T-helper 1 cell treated with Interleukin-12 subunit alpha and Interleukin-12 subunit beta and Interleukin-4 antibody, amounts not matched to agents 30 μg/mL and 1 μg/mL, for 36 hours (primary cell): ENCODE results near the gene PPM1L.

ENCODE experiments used
- H3K27ac Mint-ChIP-seq: one replicate; pipeline ENCODE4 v1.8.0; 2021; ENCODE audit warnings: mild to moderate bottlenecking, mixed read lengths
- H3K27me3 Mint-ChIP-seq: one replicate; pipeline ENCODE4 v1.8.0; 2021; ENCODE audit warnings: low read depth, mixed read lengths
- H3K36me3 Mint-ChIP-seq: one replicate; pipeline ENCODE4 v1.8.0; 2021; ENCODE audit warnings: low read depth, mixed read lengths
- H3K4me1 Mint-ChIP-seq: one replicate; pipeline ENCODE4 v1.8.0; 2021; ENCODE audit warnings: low read depth, mixed read lengths
- H3K4me3 Mint-ChIP-seq: one replicate; pipeline ENCODE4 v1.8.0; 2021; ENCODE audit warnings: mild to moderate bottlenecking, moderate library complexity, mixed read lengths
- H3K9me3 Mint-ChIP-seq: one replicate; pipeline ENCODE4 v1.8.0; 2021; ENCODE audit warnings: mixed read lengths

PPM1L gene

DNA sequence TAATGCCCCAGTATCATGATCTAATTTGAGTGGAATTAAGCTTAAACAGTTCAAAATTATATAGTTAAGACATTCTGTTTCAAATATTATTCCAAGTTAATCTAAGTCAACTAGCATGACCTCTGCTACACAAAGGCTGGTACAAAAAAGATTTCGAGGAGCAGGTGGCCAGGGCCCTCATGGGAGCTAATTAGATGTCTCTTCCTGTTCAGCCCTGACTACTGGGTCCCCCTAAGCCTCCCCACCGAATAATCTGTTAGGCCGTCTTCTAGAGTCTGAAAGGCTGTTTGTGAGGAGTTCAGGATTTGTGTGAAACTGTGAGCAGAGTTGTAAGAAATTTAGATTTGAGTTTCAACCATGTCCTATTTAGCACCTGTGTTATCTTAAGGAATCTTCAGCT lies 75.4 kb downstream of the PPM1L start:
- H3K27ac Mint-ChIP-seq: no peak overlapping the region
- no peaks in the 10 kb centered on the region for H3K27me3 Mint-ChIP-seq
- H3K9me3 Mint-ChIP-seq: no peaks in the 10 kb centered on the region
- no peaks in the 10 kb centered on the region for H3K36me3 Mint-ChIP-seq
- H3K4me1 Mint-ChIP-seq: no peaks in the 10 kb centered on the region
- no peak overlapping the region for H3K4me3 Mint-ChIP-seq

DNA sequence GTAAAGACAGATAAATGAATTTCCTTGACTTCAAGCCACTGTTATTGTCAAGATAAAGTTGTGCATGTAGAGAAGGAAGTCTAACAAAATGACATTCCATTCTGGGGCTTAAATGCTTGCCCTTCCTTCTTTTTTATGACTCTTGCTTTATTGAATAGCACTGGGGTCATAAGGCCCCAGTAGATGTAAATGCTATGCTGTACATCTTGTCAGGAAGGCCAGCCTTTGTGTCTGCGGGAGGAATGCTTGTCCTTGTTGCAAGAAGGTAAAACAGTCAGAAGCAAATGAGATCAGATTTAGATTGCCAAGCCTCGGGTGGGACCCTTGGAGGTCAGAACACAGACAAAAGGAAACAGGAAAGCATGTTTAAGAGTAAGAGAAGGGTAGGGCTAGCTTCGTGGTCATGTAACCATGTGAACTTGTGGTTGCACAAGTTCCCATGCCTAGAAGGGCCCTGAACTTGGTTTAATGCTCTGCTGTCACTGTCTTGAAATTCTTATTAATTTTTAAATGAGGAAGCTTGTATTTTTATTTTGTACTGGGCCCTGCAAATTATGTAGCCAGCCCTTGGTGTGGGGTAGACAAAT lies 81.5 kb downstream of the PPM1L start:
- H3K4me3 Mint-ChIP-seq: no peak overlapping the region
- no peaks in the 10 kb centered on the region for H3K27me3 Mint-ChIP-seq
- no peaks in the 10 kb centered on the region for H3K9me3 Mint-ChIP-seq
- no peaks in the 10 kb centered on the region for H3K36me3 Mint-ChIP-seq
- H3K27ac Mint-ChIP-seq: no peak overlapping the region
- H3K4me1 Mint-ChIP-seq: peaks cover 4% of the 10 kb centered on the region

DNA sequence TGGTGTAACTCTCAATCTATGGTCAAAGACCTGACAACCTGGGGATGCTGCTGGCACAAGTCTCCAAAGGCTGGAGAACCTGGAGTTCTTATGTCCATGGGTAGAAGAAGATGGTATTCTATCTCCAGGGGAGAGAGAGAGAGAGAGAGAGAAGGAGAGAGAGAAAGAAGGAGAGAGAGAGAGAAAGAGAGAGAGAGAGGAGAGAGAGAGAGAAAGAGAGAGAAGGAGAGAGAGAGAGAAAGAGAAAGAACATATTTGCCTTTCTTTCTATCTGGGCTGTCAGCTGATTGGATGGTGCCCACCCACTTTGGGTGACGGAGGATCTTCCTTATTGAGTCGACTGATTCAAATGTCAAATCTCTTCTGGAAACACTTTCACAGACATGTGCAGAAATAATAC lies 84.6 kb downstream of the PPM1L start:
- H3K9me3 Mint-ChIP-seq: no peaks in the 10 kb centered on the region
- H3K27ac Mint-ChIP-seq: no peak overlapping the region
- H3K4me3 Mint-ChIP-seq: no peak overlapping the region
- no peaks in the 10 kb centered on the region for H3K27me3 Mint-ChIP-seq
- H3K4me1 Mint-ChIP-seq: peaks cover 4% of the 10 kb centered on the region
- H3K36me3 Mint-ChIP-seq: no peaks in the 10 kb centered on the region

DNA sequence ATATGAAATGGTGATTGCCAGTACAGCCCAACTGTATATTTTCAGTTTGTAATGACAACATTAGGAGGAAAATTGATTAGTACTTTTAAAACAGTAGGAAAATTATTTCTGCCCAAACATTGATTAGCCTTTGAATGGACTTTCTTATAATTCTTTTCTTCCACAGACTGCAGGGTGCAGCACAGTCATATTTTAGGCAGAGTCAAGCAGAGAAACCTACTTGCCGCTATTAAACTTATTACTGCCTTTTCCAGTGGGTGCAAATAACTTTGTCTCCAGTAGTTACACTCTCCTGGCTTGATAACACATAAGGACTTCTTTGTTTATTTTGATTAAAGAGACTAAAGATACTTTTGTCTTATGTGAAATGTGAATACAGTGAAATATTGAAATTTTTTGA lies 85.4 kb downstream of the PPM1L start:
- Mint-ChIP-seq H3K36me3 (no peaks in the 10 kb centered on the region), H3K27me3 (no peaks in the 10 kb centered on the region), H3K9me3 (no peaks in the 10 kb centered on the region), H3K4me3 (no peak overlapping the region), H3K27ac (no peak overlapping the region), H3K4me1 (peaks cover 4% of the 10 kb centered on the region)

DNA sequence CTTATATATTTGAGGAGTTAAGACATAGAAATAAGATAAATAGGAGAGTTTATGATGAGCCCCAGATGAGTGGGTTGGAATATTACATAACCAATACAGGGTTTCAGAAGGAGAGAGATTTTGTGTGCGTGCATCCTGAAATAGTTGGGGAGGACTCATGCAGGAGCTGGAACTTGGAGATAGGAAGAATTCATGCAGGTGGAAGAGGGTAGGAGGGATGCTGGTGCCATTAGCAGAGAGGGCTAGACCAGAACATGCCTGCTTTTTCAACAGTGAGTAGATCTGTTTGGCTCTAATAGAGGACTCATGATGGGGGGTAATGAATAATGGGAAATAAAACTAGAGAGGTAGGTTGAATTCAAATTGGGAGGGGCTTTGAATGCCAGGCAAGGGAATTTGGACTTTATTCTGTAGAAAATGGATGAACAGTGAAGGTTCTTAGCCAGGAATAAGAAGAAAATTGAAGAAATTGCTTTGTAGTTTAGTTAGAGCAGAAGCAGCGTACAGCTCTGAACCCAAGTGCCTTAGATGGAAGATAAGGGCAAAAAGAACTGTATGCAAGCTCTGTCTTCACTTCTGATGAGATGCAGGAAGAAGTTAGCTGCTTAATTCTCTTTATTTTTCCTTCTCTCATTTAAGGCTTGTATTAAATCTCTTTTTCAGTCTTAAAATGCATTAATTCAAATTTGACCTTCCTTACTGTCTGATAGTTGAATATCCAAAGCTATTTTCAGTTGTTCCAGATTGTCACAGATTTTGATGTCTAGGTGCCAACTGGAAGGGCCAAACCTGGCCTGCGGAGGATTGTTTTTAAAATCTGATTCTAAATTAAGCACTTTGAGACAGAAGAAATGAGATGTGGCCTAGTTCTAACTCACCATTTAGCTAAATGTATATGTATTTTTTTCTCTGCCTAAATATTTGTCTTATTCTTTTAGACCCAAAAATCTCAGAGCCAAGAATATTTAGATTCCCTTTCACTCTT lies 86.3 kb downstream of the PPM1L start:
- no peaks in the 10 kb centered on the region for H3K27me3 Mint-ChIP-seq
- H3K27ac Mint-ChIP-seq: no peak overlapping the region
- no peaks in the 10 kb centered on the region for H3K9me3 Mint-ChIP-seq
- no peak overlapping the region for H3K4me3 Mint-ChIP-seq
- no peaks in the 10 kb centered on the region for H3K36me3 Mint-ChIP-seq
- peaks cover 4% of the 10 kb centered on the region for H3K4me1 Mint-ChIP-seq

DNA sequence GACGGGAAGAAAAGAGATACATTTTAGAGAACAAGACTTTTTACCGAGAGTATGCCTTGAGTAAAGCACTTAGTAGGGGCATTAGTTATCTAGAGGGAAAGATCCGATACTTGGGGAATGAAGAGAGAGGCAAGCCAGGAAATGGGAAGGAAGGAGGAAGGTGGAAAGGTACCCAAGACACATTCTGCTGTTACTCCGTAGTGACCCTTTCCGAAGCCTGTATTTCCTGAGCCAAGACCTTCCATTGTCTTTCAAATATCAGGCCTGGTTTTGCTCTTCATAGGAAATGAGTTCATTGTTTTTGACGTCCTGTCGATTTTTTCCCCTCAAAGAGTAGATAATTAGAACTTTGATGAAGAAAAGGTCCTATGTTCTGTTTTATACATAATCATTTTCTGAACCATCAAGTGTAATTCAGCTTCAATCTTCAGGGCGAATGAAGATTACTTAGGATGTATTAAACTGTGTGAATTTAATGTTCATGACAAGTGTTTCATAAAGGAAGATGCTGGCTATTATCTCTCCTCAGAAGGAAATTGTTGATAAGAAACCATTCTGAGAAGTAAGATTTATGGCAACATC lies 95.7 kb downstream of the PPM1L start:
- no peaks in the 10 kb centered on the region for H3K4me1 Mint-ChIP-seq

DNA sequence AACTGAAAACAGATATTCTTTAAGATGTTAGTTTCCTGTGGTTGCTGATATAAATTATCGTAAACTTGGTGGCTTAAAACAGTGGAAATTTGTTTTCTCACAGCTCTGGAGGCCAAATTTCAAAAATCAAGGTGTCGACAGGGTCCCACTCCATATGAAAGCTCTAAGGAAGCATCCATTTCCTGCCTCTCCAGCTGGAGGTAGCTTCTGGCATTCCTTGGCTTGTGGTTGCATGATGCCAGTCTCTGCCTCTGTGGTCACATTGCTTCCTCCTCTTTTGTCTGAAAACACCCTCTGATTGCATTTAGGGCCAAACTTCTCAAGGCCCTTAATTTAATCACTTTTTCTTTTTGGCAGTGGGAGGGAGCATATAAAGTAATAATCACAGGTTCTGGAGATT lies 96.8 kb downstream of the PPM1L start:
- no peaks in the 10 kb centered on the region for H3K36me3 Mint-ChIP-seq
- peaks cover under 1% of the 10 kb centered on the region for H3K27me3 Mint-ChIP-seq
- no peak overlapping the region for H3K27ac Mint-ChIP-seq
- H3K4me1 Mint-ChIP-seq: no peaks in the 10 kb centered on the region
- no peaks in the 10 kb centered on the region for H3K9me3 Mint-ChIP-seq
- no peak overlapping the region for H3K4me3 Mint-ChIP-seq

More for the DNA sequence above, 95.7 kb downstream of the PPM1L start:
- Mint-ChIP-seq H3K27me3 (peaks cover 5% of the 10 kb centered on the region), H3K36me3 (no peaks in the 10 kb centered on the region), H3K4me3 (no peak overlapping the region), H3K27ac (no peak overlapping the region), H3K9me3 (no peaks in the 10 kb centered on the region)

DNA sequence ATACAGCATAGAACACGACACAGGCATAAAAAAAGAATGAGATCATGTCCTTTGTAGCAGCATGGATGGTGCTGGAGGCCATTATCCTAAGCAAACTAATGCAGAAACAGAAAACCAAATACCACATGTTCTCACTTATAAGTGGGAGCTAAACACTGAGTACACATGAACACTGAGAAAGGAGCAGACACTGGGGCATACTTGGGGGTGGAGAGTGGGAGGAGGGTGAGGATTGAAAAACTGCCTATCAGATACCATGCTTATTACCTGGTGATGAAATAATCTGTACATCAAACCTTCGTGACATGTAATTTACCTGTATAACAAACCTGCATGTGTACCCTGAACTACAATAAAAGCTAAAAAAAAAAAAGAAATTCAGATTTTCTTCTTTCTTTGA lies 100.4 kb downstream of the PPM1L start:
- Mint-ChIP-seq H3K27ac (no peak overlapping the region), H3K27me3 (peaks cover 17% of the 10 kb centered on the region), H3K4me1 (no peaks in the 10 kb centered on the region), H3K4me3 (no peak overlapping the region), H3K36me3 (no peaks in the 10 kb centered on the region), H3K9me3 (no peaks in the 10 kb centered on the region)

DNA sequence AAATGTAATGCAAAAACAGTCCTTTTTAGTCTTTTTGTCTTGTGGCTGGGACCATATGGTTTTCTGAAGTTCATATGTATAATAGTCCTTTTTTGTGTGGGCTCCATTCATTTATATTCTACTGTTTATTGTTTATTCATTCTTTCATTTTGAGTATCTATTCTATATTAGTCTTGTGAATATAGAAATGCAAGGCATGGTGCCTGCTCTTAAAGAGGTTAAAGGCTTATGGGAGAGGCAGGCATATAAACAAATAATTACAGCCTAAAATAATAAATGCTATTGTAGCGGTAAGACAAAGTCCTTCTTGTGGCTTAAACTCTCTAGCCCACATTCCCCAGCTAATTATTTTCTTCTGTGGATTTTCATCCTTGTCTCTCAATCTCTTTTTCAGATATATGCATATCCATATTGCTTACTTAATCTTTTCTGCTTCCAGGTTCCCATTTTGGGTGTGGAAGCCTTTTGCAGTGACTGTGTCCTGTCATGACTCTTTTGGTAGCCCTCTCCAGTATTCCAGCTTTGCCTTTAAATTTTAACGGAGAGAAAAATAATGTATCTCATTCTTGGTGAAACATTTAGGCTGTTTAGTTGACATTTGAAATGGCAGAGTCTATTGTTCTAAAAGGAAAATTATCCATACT lies 101.6 kb downstream of the PPM1L start:
- no peak overlapping the region for H3K27ac Mint-ChIP-seq
- no peaks in the 10 kb centered on the region for H3K9me3 Mint-ChIP-seq
- peaks cover 18% of the 10 kb centered on the region for H3K27me3 Mint-ChIP-seq
- no peaks in the 10 kb centered on the region for H3K4me1 Mint-ChIP-seq
- no peaks in the 10 kb centered on the region for H3K36me3 Mint-ChIP-seq
- H3K4me3 Mint-ChIP-seq: no peak overlapping the region

DNA sequence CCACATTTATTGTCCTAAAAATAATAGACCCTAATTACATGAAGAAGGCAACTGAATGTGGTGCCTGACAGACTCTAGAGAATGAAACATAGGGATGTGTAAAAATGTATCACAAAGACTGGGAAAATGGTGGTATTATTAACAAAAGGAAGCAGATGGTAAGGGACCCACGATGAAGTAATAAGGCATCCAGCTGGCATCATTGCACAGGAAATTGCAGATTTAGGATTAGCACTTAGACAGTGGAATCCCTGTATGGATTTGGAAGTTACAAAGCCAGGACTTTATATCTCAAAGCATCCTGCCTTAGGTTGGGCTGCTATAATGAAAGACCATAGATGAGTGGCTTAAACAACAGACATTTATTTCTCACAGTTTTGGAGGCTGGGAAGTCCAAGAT lies 104.3 kb downstream of the PPM1L start:
- peaks cover 18% of the 10 kb centered on the region for H3K27me3 Mint-ChIP-seq
- no peak overlapping the region for H3K27ac Mint-ChIP-seq
- H3K9me3 Mint-ChIP-seq: no peaks in the 10 kb centered on the region
- no peak overlapping the region for H3K4me3 Mint-ChIP-seq
- H3K4me1 Mint-ChIP-seq: no peaks in the 10 kb centered on the region
- H3K36me3 Mint-ChIP-seq: no peaks in the 10 kb centered on the region

DNA sequence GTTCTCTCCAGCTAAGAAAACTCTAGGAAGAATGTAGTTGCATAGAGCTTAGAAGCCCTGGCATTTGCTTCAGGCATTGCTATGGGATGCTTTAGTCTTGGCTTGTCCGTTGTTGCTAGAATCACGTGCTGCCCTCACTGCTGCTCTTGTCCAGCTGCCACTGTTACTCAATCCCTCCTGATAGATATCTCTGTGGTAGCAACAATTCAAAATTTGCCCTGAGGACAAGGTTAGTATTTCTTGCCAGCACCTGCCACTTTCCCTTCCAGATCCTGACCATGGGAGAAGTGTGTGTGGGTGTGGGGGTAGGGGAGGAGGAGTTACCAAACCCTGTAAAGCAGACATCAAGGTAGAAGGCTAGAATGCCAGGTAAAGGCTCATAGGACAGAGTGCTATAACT lies 113.8 kb downstream of the PPM1L start:
- no peaks in the 10 kb centered on the region for H3K4me1 Mint-ChIP-seq
- H3K27me3 Mint-ChIP-seq: no peaks in the 10 kb centered on the region
- H3K4me3 Mint-ChIP-seq: no peak overlapping the region
- no peak overlapping the region for H3K27ac Mint-ChIP-seq
- no peaks in the 10 kb centered on the region for H3K9me3 Mint-ChIP-seq
- H3K36me3 Mint-ChIP-seq: no peaks in the 10 kb centered on the region

DNA sequence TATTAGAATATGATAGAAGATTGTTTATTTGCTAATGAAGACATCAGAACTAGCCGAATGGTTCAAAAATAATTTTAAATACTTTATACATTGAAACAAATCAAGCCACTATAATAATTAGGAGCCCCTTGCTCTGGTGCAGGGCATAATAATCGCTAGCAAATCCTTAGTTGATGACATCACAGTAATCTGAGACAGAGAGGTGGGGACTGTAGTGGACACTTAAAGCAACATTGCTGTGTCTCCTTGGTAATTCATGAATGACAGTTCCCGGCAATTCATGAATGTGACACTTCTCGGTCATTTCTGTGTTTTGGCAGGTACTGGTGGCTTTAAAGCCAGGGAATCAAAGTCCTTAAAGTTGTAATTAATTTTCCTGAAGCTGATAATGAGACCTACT lies 114.3 kb downstream of the PPM1L start:
- Mint-ChIP-seq H3K4me3 (no peak overlapping the region), H3K4me1 (no peaks in the 10 kb centered on the region), H3K9me3 (no peaks in the 10 kb centered on the region), H3K27ac (no peak overlapping the region), H3K27me3 (no peaks in the 10 kb centered on the region), H3K36me3 (no peaks in the 10 kb centered on the region)

DNA sequence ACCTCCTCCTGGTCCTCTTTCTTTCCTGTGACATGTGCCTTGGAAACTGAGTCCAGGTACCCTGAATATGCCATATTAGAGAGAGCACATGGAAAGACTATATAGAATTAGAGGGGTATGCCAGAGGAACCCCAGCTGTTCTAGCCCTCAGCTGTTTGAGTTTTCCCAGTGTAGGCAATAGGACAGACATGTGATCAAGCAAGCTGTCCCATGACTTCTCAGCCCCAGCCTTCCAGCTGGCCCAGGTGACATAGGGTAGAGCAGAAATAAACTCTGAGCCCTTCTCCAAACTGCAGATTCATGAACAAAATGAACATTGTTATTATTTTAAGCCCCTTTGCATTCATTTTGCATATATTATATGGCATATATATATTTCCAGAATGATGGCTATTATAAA lies 118.7 kb downstream of the PPM1L start:
- no peaks in the 10 kb centered on the region for H3K4me1 Mint-ChIP-seq
- no peaks in the 10 kb centered on the region for H3K9me3 Mint-ChIP-seq
- H3K36me3 Mint-ChIP-seq: no peaks in the 10 kb centered on the region
- H3K27me3 Mint-ChIP-seq: no peaks in the 10 kb centered on the region
- H3K27ac Mint-ChIP-seq: no peak overlapping the region
- H3K4me3 Mint-ChIP-seq: no peak overlapping the region

DNA sequence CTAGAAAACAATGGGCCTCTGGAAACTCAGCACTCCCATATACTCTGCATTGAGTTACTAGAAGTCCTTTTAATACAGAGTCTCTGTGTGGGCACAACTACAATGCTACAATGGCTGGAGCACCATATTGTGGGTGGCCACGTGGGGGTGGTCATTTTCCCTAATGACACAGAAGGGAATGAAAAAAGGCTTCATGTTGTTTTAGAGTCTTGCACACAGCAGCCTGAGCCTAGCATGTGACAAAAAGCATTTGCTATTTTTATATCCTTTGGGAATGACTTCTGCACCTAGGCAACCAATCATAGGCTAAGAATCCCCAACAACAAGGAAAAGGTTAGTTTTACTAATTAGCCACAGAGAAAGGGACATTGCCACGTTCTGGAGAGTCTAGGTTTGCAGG lies 120.6 kb downstream of the PPM1L start:
- Mint-ChIP-seq H3K9me3 (no peaks in the 10 kb centered on the region), H3K36me3 (no peaks in the 10 kb centered on the region), H3K27ac (no peak overlapping the region), H3K4me3 (no peak overlapping the region), H3K4me1 (no peaks in the 10 kb centered on the region), H3K27me3 (peaks cover 6% of the 10 kb centered on the region)

DNA sequence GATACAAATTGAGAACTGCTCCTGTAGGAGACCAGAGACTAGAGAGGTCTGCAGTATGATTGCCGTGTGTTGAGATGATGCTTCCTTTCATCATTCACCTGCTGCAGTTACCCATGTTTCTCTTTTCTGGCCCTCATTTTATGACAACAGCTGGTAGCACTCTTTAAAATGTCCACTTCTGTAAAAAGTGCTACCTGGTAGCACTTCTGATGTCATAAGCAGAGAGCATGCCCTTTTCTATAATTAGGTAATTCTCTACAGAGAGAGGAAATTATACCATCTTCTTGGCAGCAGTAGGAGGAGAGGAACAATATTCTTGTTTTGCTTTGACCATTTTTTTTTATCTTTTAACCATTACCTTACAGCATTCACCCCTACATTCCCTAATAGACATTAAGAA lies 123.8 kb downstream of the PPM1L start:
- no peaks in the 10 kb centered on the region for H3K9me3 Mint-ChIP-seq
- no peaks in the 10 kb centered on the region for H3K36me3 Mint-ChIP-seq
- H3K4me1 Mint-ChIP-seq: no peaks in the 10 kb centered on the region

More for the DNA sequence above, 123.8 kb downstream of the PPM1L start:
- Mint-ChIP-seq H3K27ac (no peak overlapping the region), H3K27me3 (peaks cover 6% of the 10 kb centered on the region), H3K4me3 (no peak overlapping the region)
